K562 (cell line): ENCODE measurements around the gene INO80E.

Experiments
- BRCA1 ChIP-seq, 2 experiments: fragments of 450-650 bp in 1 of 2; sonication (generic) in 1 of 2; formaldehyde crosslinking in 1 of 2; IDR thresholded peaks; 2 replicates each; pipeline versions ENCODE4 v1.5.0 to v1.6.1; 2017 to 2020; ENCODE audit warnings: mild to moderate bottlenecking in 1 of 2, missing genetic modification reagents in 1 of 2
- CBX8 ChIP-seq: fragments of 200-600 bp; sonication (generic); IDR thresholded peaks from 2 replicates; pipeline ENCODE4 v1.6.1; 2012; ENCODE audit warnings: borderline replicate concordance, mixed run types, low read depth, mild to moderate bottlenecking, moderate library complexity, mixed read lengths, low read length, control low read depth, inconsistent platforms; ENCODE audit not compliant: poor library complexity, severe bottlenecking; ENCODE audit errors: extremely low read depth
- CHD1 ChIP-seq: fragments of 200-600 bp; sonication (generic); IDR thresholded peaks from one replicate; pipeline ENCODE4 v1.6.1; 2012; ENCODE audit warnings: mild to moderate bottlenecking, moderate library complexity, low read length, inconsistent platforms
- CHD4 ChIP-seq: fragments of 200-600 bp; sonication (generic); IDR thresholded peaks from 3 replicates; pipeline ENCODE4 v1.6.1; 2012; ENCODE audit warnings: low read depth, mild to moderate bottlenecking, mixed read lengths, low read length, inconsistent platforms; ENCODE audit not compliant: insufficient read depth, insufficient replicate concordance, poor library complexity, severe bottlenecking
- CTCF ChIP-seq, 3 experiments: IDR thresholded peaks in 2 of 3; conservative IDR thresholded peaks in 1 of 3; 2 replicates each; pipeline ENCODE4 v1.5.1; 2011 to 2012; ENCODE audit warnings: low read length in 3 of 3, mild to moderate bottlenecking in 3 of 3, control low read depth in 2 of 3, improper control_type of control experiment in 1 of 3, inconsistent platforms in 1 of 3, low read depth in 1 of 3, mixed read lengths in 1 of 3, moderate library complexity in 1 of 3; ENCODE audit not compliant: insufficient read depth in 2 of 3
- FOS ChIP-seq: IDR thresholded peaks from 3 replicates; pipeline ENCODE4 v1.6.1; 2011; ENCODE audit not compliant: insufficient read length; ENCODE audit errors: extremely low read depth
- MAFG ChIP-seq: fragments of 450-650 bp; conservative IDR thresholded peaks from 2 replicates; pipeline ENCODE4 v1.6.1; 2016; ENCODE audit warnings: missing genetic modification characterization, missing compliant biosample characterization
- MTF1 ChIP-seq: fragments of 250-450 bp; sonication (Bioruptor Pico); IDR thresholded peaks from 2 replicates; pipeline ENCODE4 v1.9.0; 2021; ENCODE audit warnings: moderate library complexity, mild to moderate bottlenecking, inconsistent platforms, borderline replicate concordance
- NFE2 ChIP-seq: IDR thresholded peaks from 2 replicates; pipeline ENCODE4 v1.6.1; 2014; ENCODE audit warnings: antibody characterized with exemption, low read depth
- SMARCE1 ChIP-seq: fragments of 450-650 bp; IDR thresholded peaks from 2 replicates; pipeline ENCODE4 v1.7.1; 2016; ENCODE audit warnings: mild to moderate bottlenecking
- ZFX ChIP-seq: sonication (generic); formaldehyde crosslinking; IDR thresholded peaks from 2 replicates; pipeline ENCODE4 v1.8.0; 2022; ENCODE audit warnings: mild to moderate bottlenecking, missing genetic modification reagents, moderate library complexity
- ZNF57 ChIP-seq: fragments of 450-650 bp; formaldehyde crosslinking; IDR thresholded peaks from 2 replicates; pipeline ENCODE4 v1.4.0; 2020; ENCODE audit warnings: mild to moderate bottlenecking, moderate library complexity

GRCh38 chr16:29971304-29971703 is 24.7 kb upstream of the INO80E start:
- TF ChIP-seq FOS: no peak
- TF ChIP-seq CHD1: no peak
- no peak for TF ChIP-seq CHD4
- TF ChIP-seq NFE2: no peak
- no peak for TF ChIP-seq ZNF57
- TF ChIP-seq BRCA1 (IDR thresholded peaks at IDR 0.05): no peak
- no peak for TF ChIP-seq BRCA1 (CRISPR knock-in tag; IDR thresholded peaks at IDR 0.05)
- no peak for TF ChIP-seq CTCF (IDR thresholded peaks at IDR 0.05 in 2 of 3, conservative IDR thresholded peaks at IDR 0.05 in 1 of 3; ENCODE audit: insufficient read depth in 2 of 3, low read depth in 1 of 3, low read length in 3 of 3)
- TF ChIP-seq MTF1: no peak
- TF ChIP-seq CBX8: no peak
- TF ChIP-seq SMARCE1: no peak
- TF ChIP-seq ZFX: no peak
- TF ChIP-seq MAFG (tag): no peak
